H1 (cell line): Measurements from ENCODE around the gene MREG.

Experiments
- EZH2 ChIP-seq: fragments of 200-600 bp; sonication (generic); IDR thresholded peaks from 2 replicates; pipeline ENCODE4 v1.7.1; 2012; ENCODE audit warnings: low read depth, mild to moderate bottlenecking, moderate library complexity, low read length, inconsistent platforms; ENCODE audit not compliant: severe bottlenecking
- GTF2F1 ChIP-seq: IDR thresholded peaks from 2 replicates; pipeline ENCODE4 v1.6.1; 2012; ENCODE audit warnings: low read depth, low read length, improper control_type of control experiment, borderline replicate concordance
- RAD21 ChIP-seq, 2 experiments: IDR thresholded peaks in 1 of 2; conservative IDR thresholded peaks in 1 of 2; 2 replicates each; pipeline ENCODE4 v1.6.1; 2011; ENCODE audit warnings: low read depth in 2 of 2, low read length in 2 of 2, improper control_type of control experiment in 1 of 2, inconsistent platforms in 1 of 2, mild to moderate bottlenecking in 1 of 2, moderate library complexity in 1 of 2
- RNF2 ChIP-seq: fragments of 200-900, 300-1000 bp; sonication (generic); IDR thresholded peaks from 2 replicates; pipeline ENCODE4 v1.7.1; 2016; ENCODE audit warnings: borderline replicate concordance, low read depth, mild to moderate bottlenecking, antibody characterized with exemption, low read length; ENCODE audit not compliant: poor library complexity, severe bottlenecking; ENCODE audit errors: missing control alignments
- SUZ12 ChIP-seq: fragments of 200-600 bp; sonication (generic); IDR thresholded peaks from 2 replicates; pipeline ENCODE4 v1.6.1; 2012; ENCODE audit warnings: mild to moderate bottlenecking, inconsistent platforms, low read length, moderate library complexity, mixed read lengths
- TAF1 ChIP-seq: IDR thresholded peaks from 2 replicates; pipeline ENCODE4 v1.6.1; 2011; ENCODE audit warnings: mild to moderate bottlenecking, low read depth, low read length
- TBP ChIP-seq: IDR thresholded peaks from 2 replicates; pipeline ENCODE4 v1.6.1; 2011; ENCODE audit warnings: low read depth, low read length, improper control_type of control experiment

DNA sequence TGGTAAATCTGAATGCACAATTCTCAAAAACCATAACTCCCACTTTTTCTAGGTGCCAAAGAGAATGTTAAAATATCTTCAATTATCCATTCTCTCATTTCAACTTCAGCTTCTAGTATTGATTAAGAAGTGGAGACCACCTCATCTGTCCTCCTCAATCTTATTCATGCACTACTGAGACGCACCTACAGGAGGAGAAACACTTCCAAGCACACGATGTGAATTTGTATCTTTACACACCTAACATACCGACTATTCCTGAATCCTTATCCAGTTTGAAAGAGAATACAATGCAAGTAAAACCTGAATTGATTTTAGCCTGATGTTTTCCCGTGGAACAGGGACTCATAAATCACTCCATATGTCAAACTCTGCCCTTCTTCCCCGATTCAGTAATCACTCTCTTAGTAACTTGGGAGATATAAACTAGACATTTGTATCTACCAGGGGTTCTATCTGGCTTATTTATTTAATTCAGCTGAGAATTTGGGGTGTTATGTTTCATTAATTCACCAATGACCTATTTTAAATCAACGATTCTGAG, 101.0 kb downstream of the MREG start:
- TF ChIP-seq EZH2 (no peak), SUZ12 (no peak), TAF1 (no peak), TBP (no peak), RAD21 (IDR thresholded peaks at IDR 0.05 in 1 of 2, conservative IDR thresholded peaks at IDR 0.05 in 1 of 2; ENCODE audit: low read depth in 2 of 2, low read length in 2 of 2) (no peak), RNF2 (no peak), GTF2F1 (no peak)
